Stomach (tissue), 4 donors: ENCODE results near the gene WDR26.

Source experiments
- CTCF ChIP-seq, 7 experiments: fragments of 450-650 bp in 4 of 7; fragments of 200-600 bp in 3 of 7; sonication (generic) in 3 of 7; IDR thresholded peaks; one replicate each; pipeline ENCODE4 v1.5.1; 2016 to 2019; ENCODE audit warnings: antibody characterized with exemption in 7 of 7, control low read depth in 2 of 7, mild to moderate bottlenecking in 1 of 7
- POLR2A ChIP-seq, 4 donors: fragments of 450-650 bp; IDR thresholded peaks; one replicate each; pipeline ENCODE4 v1.6.1; 2016; ENCODE audit warnings: antibody characterized with exemption in 4 of 4, control low read depth in 2 of 4, mild to moderate bottlenecking in 1 of 4, moderate library complexity in 1 of 4
- POLR2AphosphoS5 ChIP-seq, 3 donors: sonication (generic); formaldehyde crosslinking; IDR thresholded peaks; one replicate each; pipeline ENCODE4 v1.6.1; 2016; ENCODE audit warnings: antibody characterized with exemption in 3 of 3

- TF ChIP-seq CTCF (IDR thresholded peaks at IDR 0.05), result no peak
- no peak for TF ChIP-seq POLR2AphosphoS5 (IDR thresholded peaks at IDR 0.05)
- TF ChIP-seq POLR2A (IDR thresholded peaks at IDR 0.05), result no peak
These were observed 57.0 kb downstream of the WDR26 start for GRCh38 chr1:224377676-224378006.
